HTR-8/SVneo (cell line): ENCODE results near the gene IL19.

Source experiments
- DNase-seq: peaks from one replicate; pipeline ENCODE4 v3.0.0; 2011; ENCODE audit warnings: low spot score, mixed read lengths; ENCODE audit not compliant: insufficient read length
- FAIRE-seq: peaks from 2 replicates; lab custom pipeline; 2011; peaks lifted over from hg19 to GRCh38; lab: Jason Lieb, UNC

The IL19 gene

GRCh38 chr1:206797534-206798383 lies 27.2 kb downstream of the IL19 start:
- FAIRE-seq (no peak), DNase-seq (no peak)

- no peak for DNase-seq
- no peak for FAIRE-seq
Observed at GRCh38 chr1:206798384-206798996, 27.9 kb downstream of the IL19 start.

GRCh38 chr1:206799311-206799710 lies 28.7 kb downstream of the IL19 start:
- no peak for FAIRE-seq

GRCh38 chr1:206800411-206800810 lies 29.8 kb downstream of the IL19 start:
- no peak for FAIRE-seq
- no peak for DNase-seq

More at GRCh38 chr1:206799311-206799710, 28.7 kb downstream of the IL19 start:
- no peak for DNase-seq

- DNase-seq (no peak), FAIRE-seq (no peak)
Observed at GRCh38 chr1:206800891-206801290, 30.3 kb downstream of the IL19 start.

GRCh38 chr1:206801467-206801866 lies 30.9 kb downstream of the IL19 start:
- no peak for FAIRE-seq
- no peak for DNase-seq

GRCh38 chr1:206802401-206802800 lies 31.8 kb downstream of the IL19 start:
- no peak for FAIRE-seq
- no peak for DNase-seq

GRCh38 chr1:206803221-206803730 lies 32.7 kb downstream of the IL19 start:
- DNase-seq (no peak), FAIRE-seq (no peak)

- FAIRE-seq, result no peak
- DNase-seq, result no peak
Observed at GRCh38 chr1:206804156-206804737, 33.7 kb downstream of the IL19 start.

GRCh38 chr1:206805357-206805756 lies 34.8 kb downstream of the IL19 start:
- DNase-seq (no peak), FAIRE-seq (no peak)

GRCh38 chr1:206808615-206809014 lies 38.0 kb downstream of the IL19 start:
- FAIRE-seq, result no peak

GRCh38 chr1:206809504-206810084 lies 39.0 kb downstream of the IL19 start:
- FAIRE-seq (no peak), DNase-seq (peak; percentile 29)

More at GRCh38 chr1:206808615-206809014, 38.0 kb downstream of the IL19 start:
- DNase-seq, result peak; percentile 31

GRCh38 chr1:206812471-206812870 lies 41.9 kb downstream of the IL19 start:
- FAIRE-seq, result no peak

GRCh38 chr1:206814716-206815341 lies 44.3 kb downstream of the IL19 start:
- DNase-seq (no peak), FAIRE-seq (no peak)

More at GRCh38 chr1:206812471-206812870, 41.9 kb downstream of the IL19 start:
- no peak for DNase-seq

- FAIRE-seq (no peak), DNase-seq (no peak)
Observed at GRCh38 chr1:206816390-206817287, 46.1 kb downstream of the IL19 start.

- DNase-seq (no peak), FAIRE-seq (no peak)
Observed at GRCh38 chr1:206821493-206821892, 50.9 kb downstream of the IL19 start.

GRCh38 chr1:206823727-206824126 lies 53.2 kb downstream of the IL19 start:
- DNase-seq (no peak), FAIRE-seq (no peak)

- FAIRE-seq, result no peak
- DNase-seq, result no peak
Observed at GRCh38 chr1:206824331-206824730, 53.8 kb downstream of the IL19 start.

- FAIRE-seq, result peak; percentile 23
- DNase-seq, result peak; percentile 81
Observed at GRCh38 chr1:206826394-206826793, 55.8 kb downstream of the IL19 start.
